HepG2 (cell line): Measurements from ENCODE around the gene RGL3. TPM values are rescaled to one million over a fixed set of nuclear protein-coding genes. Genes with fewer than 3 reads are reported as not detected.

ENCODE experiments used
- ATAC-seq: fragments of 200-7000 bp; cut with Tn5 transposase; 3 replicates; pipeline ENCODE4 v1.9.1; 2020; ENCODE audit warnings: mild to moderate bottlenecking, moderate library complexity
- BruUV-seq: library from RNA; stranded (reverse); fragments of 400-500 nt; replicated peaks from 2 replicates; lab custom pipeline; 2021; lab: Mats Ljungman, UMichigan
- CTCF ChIA-PET: fragments of 300-600 bp; formaldehyde crosslinking; extraction: SDS; loops from one replicate; lab custom pipeline; 2021; ENCODE audit warnings: low total read pairs, inconsistent platforms, low intra/inter-chr PET ratio; lab: Yijun Ruan, JAX
- POLR2A ChIA-PET: fragments of 350-600 bp; sonication (Branson Sonifier 250); formaldehyde crosslinking; loops from one replicate; lab custom pipeline; 2020; ENCODE audit warnings: antibody characterized with exemption, inconsistent platforms; lab: Yijun Ruan, JAX
- DNase-seq: peaks from one replicate; pipeline ENCODE4 v3.0.0-alpha.2; 2015; ENCODE audit warnings: low spot score
- FAIRE-seq: peaks from 3 replicates; lab custom pipeline; 2011; peaks lifted over from hg19 to GRCh38; lab: Jason Lieb, UNC
- H2AFZ ChIP-seq: one replicate; pipeline ENCODE4 v1.6.1; 2011; ENCODE audit warnings: low read length, inconsistent platforms
- H3K27ac ChIP-seq: fragments of 300-600 bp; 3 replicates; pipeline ENCODE4 v1.8.0; 2011; ENCODE audit warnings: mixed run types, mild to moderate bottlenecking, mixed read lengths, low read length, inconsistent platforms; ENCODE audit not compliant: insufficient read depth; ENCODE audit errors: extremely low read length
- H3K27me3 ChIP-seq, 2 experiments: fragments of 200-600 bp in 1 of 2; 2 replicates in 1 of 2; 3 replicates in 1 of 2; pipeline versions ENCODE4 v1.6.0 to v1.8.0; 2011; ENCODE audit warnings: low read length in 2 of 2, mild to moderate bottlenecking in 2 of 2, moderate library complexity in 2 of 2, inconsistent platforms in 1 of 2; ENCODE audit not compliant: insufficient read depth in 2 of 2, control insufficient read depth in 1 of 2
- H3K36me3 ChIP-seq, 2 experiments: fragments of 200-600 bp in 1 of 2; replicated peaks in 1 of 2; 2 replicates in 1 of 2; 3 replicates in 1 of 2; pipeline versions ENCODE4 v1.5.1 to v1.8.0; 2011; ENCODE audit warnings: low read length in 2 of 2, inconsistent platforms in 1 of 2; ENCODE audit not compliant: insufficient read depth in 2 of 2, control insufficient read depth in 1 of 2
- H3K4me1 ChIP-seq: 2 replicates; pipeline ENCODE4 v1.5.1; 2012; ENCODE audit warnings: low read length, inconsistent platforms; ENCODE audit not compliant: insufficient read depth
- H3K4me2 ChIP-seq: 2 replicates; pipeline ENCODE4 v1.6.0; 2011; ENCODE audit warnings: low read depth, low read length, inconsistent platforms
- H3K4me3 ChIP-seq, 3 experiments: fragments of 200-600 bp in 1 of 3; sonication (generic), shearing (Covaris generic) in 1 of 3; replicated peaks in 1 of 3; 2 replicates each; pipeline ENCODE4 v1.5.1; 2011 to 2016; ENCODE audit warnings: low read length in 3 of 3, inconsistent platforms in 2 of 3, low read depth in 2 of 3, mild to moderate bottlenecking in 2 of 3, control low read depth in 1 of 3, mixed read lengths in 1 of 3; ENCODE audit not compliant: insufficient read depth in 1 of 3
- H3K79me2 ChIP-seq: one replicate; pipeline ENCODE4 v1.6.1; 2011; ENCODE audit warnings: low read length, inconsistent platforms; ENCODE audit not compliant: insufficient read depth
- H3K9ac ChIP-seq: 2 replicates; pipeline ENCODE4 v1.6.0; 2011; ENCODE audit warnings: mild to moderate bottlenecking, low read depth, low read length, inconsistent platforms; ENCODE audit not compliant: insufficient read depth
- H3K9me3 ChIP-seq: 2 replicates; pipeline ENCODE4 v1.5.1; 2012; ENCODE audit warnings: mild to moderate bottlenecking, low read length
- H4K20me1 ChIP-seq: 2 replicates; pipeline ENCODE4 v1.6.0; 2011; ENCODE audit warnings: inconsistent platforms, mild to moderate bottlenecking, low read length, moderate library complexity; ENCODE audit not compliant: insufficient read depth
- ATF7 ChIP-seq, 2 experiments: fragments of 450-650 bp in 1 of 2; sonication (generic) in 1 of 2; formaldehyde crosslinking in 1 of 2; IDR thresholded peaks; 2 replicates each; pipeline versions ENCODE4 v1.4.0 to v1.6.1; 2016 to 2020; ENCODE audit warnings: antibody characterized with exemption in 1 of 2, mild to moderate bottlenecking in 1 of 2, missing genetic modification reagents in 1 of 2
- BHLHE40 ChIP-seq: IDR thresholded peaks from 2 replicates; pipeline ENCODE4 v1.6.1; 2011; ENCODE audit warnings: low read length, improper control_type of control experiment
- CSRNP2 ChIP-seq: sonication (generic); formaldehyde crosslinking; conservative IDR thresholded peaks from 2 replicates; pipeline ENCODE4 v1.8.0; 2022; ENCODE audit warnings: low read depth, missing genetic modification reagents
- HDAC2 ChIP-seq: sonication (generic); formaldehyde crosslinking; IDR thresholded peaks from 2 replicates; pipeline ENCODE4 v1.4.0; 2020; ENCODE audit warnings: missing genetic modification reagents
- ZNF768 ChIP-seq: sonication (generic); formaldehyde crosslinking; IDR thresholded peaks from 2 replicates; pipeline ENCODE4 v1.4.0; 2020; ENCODE audit warnings: missing genetic modification reagents
- WGBS: methylation state at CpG from one replicate; pipeline ENCODE4 v1.1.6; 2017; ENCODE audit warnings: low lambda C conversion rate; 5-methylcytosine and 5-hydroxymethylcytosine counted together
- in situ Hi-C: cut with HindIII; loops from 2 replicates; pipeline ENCODE4 v1.10.0; 2017; ENCODE audit warnings: low pct_unique_long_range_greater_than_20kb; ENCODE audit not compliant: extremely low pct_ligation_motif_present
- intact Hi-C: fragments of 100-400 bp; cut with micrococcal nuclease; formaldehyde crosslinking; loops from one replicate; pipeline ENCODE4 v1.10.0; 2022; ENCODE audit not compliant: unreplicated experiment
- polyA plus RNA-seq, 8 experiments: library from polyadenylated mRNA; depleted of rRNA in 3 of 8; stranded (reverse) in 7 of 8; unstranded in 1 of 8; fragments of >200 nt; fragmentation: Illumina TruSeq in 4 of 8; extraction: Trizol in 4 of 8; gene quantifications; 2 replicates each; pipeline versions ENCODE4 v1.2.1 to v1.2.3, GENCODE V29; 2011 to 2016; ENCODE audit warnings: low read depth in 4 of 8, missing spikeins in 1 of 8, mixed read lengths in 1 of 8; ENCODE audit not compliant: insufficient read depth in 1 of 8
- total RNA-seq, 5 experiments: library from RNA; depleted of rRNA; stranded (reverse); fragments of >200 nt; fragmentation: Illumina TruSeq; extraction: Trizol; gene quantifications; 2 replicates each; pipeline ENCODE4 v1.2.3, GENCODE V29; 2016; ENCODE audit warnings: low read depth in 1 of 5

Gene RGL3
- total and polyA plus RNA-seq, 2 of the 13 experiments (the other 11 are each of a cell fraction or from before 2014, with no cell fraction given), result 4.2 to 7.6 TPM

GRCh38 chr19:11365557-11366117 lies 53.5 kb downstream of the RGL3 start:
- no peak overlapping the region for H2AFZ ChIP-seq
- CTCF ChIA-PET, result no interaction called here
- intact Hi-C loops (no loop called here), in situ Hi-C loops (no loop called here)
- 91% methylated on average over 7 of the region's 7 CpGs for WGBS
- H3K4me3 ChIP-seq, result no peak overlapping the region
- no peak overlapping the region for H3K9ac ChIP-seq
- H3K79me2 ChIP-seq, result no peaks in the 10 kb centered on the region
- H3K4me2 ChIP-seq, result no peak overlapping the region
- no peak overlapping the region for H3K27ac ChIP-seq
- no peak for DNase-seq
- no peak for ATAC-seq
- FAIRE-seq, result no peak
- H3K36me3 ChIP-seq, result peaks cover 5 to 14% of the 10 kb centered on the region in 2 experiments; a peak in 3 of 5 replicates
- no peaks in the 10 kb centered on the region for H3K27me3 ChIP-seq
- POLR2A ChIA-PET, result no interaction called here
- TF ChIP-seq BHLHE40, result no peak
- TF ChIP-seq ZNF768, result peak; percentile 73
- TF ChIP-seq HDAC2 (CRISPR knock-in tag), result no peak
- TF ChIP-seq, all 625 proteins: peak for 1
- H4K20me1 ChIP-seq, result no peaks in the 10 kb centered on the region
- no TSS peak for BruUV-seq
- 0 out of 2 replicates have a peak, but pooled peaks cover 4% of the 10 kb centered on the region for H3K4me1 ChIP-seq
- H3K9me3 ChIP-seq, result no peaks in the 10 kb centered on the region

GRCh38 chr19:11364935-11365334 lies 54.2 kb downstream of the RGL3 start:
- no peak overlapping the region for H3K27ac ChIP-seq
- 0 out of 2 replicates have a peak, but pooled peaks cover 4% of the 10 kb centered on the region for H3K4me1 ChIP-seq
- no peak for TF ChIP-seq CSRNP2 (CRISPR knock-in tag)
- peak; percentile 41; the same call in 1 of the 2 replicates for TF ChIP-seq ATF7 (IDR thresholded peaks at IDR 0.05)
- no peak for TF ChIP-seq ATF7 (CRISPR knock-in tag; IDR thresholded peaks at IDR 0.05)
- 96% methylated on average over 5 of the region's 5 CpGs for WGBS
- in situ Hi-C loops (no loop called here), intact Hi-C loops (no loop called here)
- H2AFZ ChIP-seq, result no peak overlapping the region
- H4K20me1 ChIP-seq, result no peaks in the 10 kb centered on the region
- no TSS peak for BruUV-seq
- H3K9me3 ChIP-seq, result no peaks in the 10 kb centered on the region
- H3K9ac ChIP-seq, result no peak overlapping the region
- DNase-seq, result no peak
- no peak overlapping the region for H3K4me2 ChIP-seq
- H3K4me3 ChIP-seq, result no peak overlapping the region
- ChIA-PET CTCF (no interaction called here), POLR2A (no interaction called here)
- H3K27me3 ChIP-seq, result no peaks in the 10 kb centered on the region
- no peak for ATAC-seq
- H3K79me2 ChIP-seq, result no peaks in the 10 kb centered on the region
- no peak for FAIRE-seq
- peaks cover 5 to 14% of the 10 kb centered on the region in 2 experiments; a peak in 3 of 5 replicates for H3K36me3 ChIP-seq
